SKM-1 (cell line): ENCODE results near the gene MYO7A.
A peak's percentile ranks its signal among the peaks of the same experiment; 100 is the strongest.

Experiments used
- DNase-seq: peaks from one replicate; lab custom pipeline; 2025; ENCODE audit not compliant: unreplicated experiment; lab: John Stamatoyannopoulos, UW

Gene MYO7A

DNA sequence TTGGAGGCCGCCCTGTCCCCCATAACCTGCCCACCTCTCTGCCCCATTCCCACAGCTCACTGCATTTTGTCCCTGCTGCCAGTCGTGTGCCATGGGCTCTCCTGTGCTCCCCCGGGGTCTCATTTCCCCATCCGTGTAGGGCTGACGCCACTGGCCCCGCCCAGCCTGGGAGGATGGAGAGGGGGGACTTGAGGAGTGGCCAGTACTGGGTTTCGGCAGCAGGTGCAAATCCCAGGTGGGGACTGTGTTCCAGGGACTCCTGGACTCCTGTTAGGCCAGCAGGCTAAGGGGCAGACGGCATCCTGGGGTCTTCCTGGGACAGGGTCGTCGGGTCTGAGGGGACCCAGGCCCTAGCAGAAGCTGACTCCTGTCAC lies 1.2 kb upstream of the MYO7A start:
- no peak for DNase-seq

DNA sequence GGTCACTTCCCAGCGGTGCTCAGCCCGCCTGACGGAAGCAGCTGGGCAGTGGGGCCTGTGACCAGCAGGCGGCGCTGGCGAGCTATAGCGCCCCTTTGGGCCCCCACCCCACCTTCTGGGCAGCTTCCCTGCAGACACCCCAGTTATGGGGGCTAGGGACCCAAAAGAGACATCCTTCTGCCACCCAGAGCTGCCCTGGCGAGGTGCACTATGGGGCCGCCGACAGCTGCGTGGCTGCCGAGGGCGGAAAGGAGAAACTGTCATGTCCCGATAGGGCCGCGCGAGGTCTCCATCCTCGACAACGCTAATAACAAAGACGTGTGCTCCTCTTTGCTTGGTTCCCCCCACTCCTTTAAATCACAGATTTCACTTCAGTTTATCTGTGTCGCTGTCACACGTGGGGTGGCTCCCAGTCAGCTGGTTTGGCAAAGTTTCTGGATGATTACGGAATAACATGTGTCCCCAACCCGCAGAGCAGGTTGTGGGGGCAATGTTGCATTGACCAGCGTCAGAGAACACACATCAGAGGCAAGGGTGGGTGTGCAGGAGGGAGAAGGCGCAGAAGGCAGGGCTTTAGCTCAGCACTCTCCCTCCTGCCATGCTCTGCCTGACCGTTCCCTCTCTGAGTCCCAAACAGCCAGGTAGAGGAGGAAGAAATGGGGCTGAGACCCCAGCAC lies 673 bp upstream of the MYO7A start:
- peak; percentile 16 for DNase-seq

DNA sequence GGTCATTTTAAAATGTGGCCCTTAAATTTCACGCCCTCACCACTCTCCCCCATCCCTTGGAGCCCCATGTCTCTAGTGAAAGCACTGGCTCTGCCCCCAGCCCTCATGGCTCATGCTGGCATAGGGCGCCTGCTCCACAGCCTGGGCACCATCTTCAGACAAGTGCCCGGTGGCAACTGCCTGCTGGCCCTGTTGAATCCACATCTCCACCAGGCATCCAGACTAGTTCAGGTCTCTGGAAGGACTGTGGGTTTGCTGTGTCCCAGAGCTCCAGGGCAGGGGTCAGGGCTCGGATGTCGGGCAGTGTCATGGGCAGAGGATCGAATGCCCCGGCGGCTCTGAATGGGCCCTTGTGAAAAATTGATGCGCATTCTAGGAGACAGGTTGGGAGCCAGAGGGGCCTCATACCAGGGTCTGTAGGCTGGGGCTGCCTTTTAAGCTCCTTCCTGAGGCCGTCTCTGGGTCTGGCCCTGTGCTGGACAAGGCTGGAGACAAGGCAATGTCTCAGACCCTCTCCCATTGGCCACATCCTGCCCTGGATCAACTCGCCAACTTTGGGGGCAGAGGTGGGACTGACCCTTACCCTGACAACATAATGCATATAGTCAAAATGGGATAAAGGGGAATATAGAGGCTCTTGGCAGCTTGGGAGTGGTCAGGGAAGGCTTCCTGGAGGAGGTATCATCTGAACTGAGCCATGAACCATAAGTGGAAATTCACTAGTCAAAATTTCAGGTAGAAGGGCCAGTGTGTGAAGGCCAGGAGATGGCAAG lies 1.2 kb downstream of the MYO7A start:
- DNase-seq: no peak

DNA sequence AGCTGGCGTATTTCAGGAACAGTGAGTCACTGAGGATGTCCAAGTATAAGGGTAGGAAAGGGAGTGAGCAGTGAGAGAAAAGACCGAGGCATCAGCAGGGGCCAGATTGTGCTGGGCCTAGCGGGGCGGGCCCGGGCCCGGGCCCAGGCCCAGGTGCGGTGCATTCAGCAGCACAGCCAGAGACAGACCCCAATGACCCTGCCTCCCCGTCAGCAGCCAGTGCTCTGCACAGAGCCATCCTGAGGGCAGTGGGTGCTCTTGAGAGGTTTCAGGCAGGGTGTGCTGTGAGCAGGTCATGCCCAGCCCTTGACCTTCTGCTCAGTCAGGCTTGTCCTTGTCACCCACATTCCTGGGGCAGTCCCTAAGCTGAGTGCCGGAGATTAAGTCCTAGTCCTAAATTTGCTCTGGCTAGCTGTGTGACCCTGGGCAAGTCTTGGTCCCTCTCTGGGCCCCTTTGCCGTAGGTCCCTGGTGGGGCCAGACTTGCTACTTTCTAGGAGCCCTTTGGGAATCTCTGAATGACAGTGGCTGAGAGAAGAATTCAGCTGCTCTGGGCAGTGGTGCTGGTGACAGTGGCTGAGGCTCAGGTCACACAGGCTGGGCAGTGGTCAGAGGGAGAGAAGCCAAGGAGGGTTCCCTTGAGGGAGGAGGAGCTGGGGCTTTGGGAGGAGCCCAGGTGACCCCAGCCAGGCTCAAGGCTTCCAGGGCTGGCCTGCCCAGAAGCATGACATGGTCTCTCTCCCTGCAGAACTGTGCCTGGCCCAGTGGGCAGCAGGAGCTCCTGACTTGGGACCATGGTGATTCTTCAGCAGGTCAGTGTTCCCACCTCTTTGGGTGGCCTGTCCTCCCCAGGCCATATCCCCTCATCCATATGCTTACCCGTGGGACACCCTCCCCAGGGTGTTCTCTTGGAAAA lies 2.1 kb downstream of the MYO7A start:
- DNase-seq: no peak

DNA sequence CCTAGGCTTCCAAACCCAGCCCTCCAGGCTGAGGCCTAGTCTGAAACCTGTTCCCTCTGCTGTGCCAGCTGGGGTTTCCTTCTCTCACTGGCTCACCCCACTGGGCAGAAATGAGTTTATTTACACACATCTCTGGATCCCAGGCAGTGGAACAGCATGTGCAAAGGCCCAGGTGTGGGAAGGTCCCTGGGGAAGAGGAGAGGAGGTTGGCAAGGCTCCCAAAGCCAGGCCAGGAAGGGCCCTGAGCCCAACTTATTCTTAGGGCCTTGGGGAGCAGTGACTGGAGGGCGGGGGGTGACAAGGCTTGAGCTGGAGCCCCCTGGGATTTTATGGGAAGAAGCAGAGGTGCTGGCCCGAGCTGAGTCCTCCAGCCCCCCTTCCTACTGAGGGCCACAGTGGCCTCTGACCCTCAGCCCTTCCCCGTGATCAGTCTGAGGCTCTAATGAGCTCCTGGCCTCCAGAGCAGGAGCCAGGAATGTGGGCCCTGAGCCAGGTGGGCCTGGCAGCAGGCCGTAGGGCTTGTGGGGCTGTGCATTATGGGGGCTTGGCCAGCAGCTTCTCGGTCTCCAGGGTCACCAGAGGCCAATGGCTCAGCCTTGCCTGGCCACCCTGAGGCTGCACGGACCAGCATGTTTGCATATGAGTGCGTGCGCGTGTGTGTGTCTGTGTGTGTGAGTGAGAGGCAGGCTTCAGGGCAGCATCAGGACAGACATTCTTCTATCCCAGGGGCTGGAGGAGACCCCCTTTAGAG lies 2.9 kb downstream of the MYO7A start:
- DNase-seq: no peak

DNA sequence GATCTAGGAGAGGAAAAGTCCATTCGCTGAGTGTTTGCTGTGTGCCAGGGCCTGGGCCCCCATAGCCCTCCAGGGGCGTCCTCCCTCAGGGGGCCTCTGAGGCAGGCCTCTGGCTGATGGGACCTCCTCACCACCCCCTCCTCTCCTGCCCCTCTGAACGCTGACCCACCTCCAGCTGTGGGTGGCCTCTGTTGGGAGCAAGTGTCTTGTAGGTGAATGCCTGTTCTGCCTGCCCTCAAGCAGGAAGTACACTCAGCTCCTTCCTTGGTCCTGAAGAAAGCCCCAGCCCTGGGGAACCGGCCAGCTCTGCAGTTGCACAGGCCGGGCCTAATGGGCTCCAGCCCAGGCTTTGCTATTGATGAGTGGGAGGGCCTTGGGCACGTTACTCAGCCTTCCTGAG lies 3.5 kb downstream of the MYO7A start:
- no peak for DNase-seq

DNA sequence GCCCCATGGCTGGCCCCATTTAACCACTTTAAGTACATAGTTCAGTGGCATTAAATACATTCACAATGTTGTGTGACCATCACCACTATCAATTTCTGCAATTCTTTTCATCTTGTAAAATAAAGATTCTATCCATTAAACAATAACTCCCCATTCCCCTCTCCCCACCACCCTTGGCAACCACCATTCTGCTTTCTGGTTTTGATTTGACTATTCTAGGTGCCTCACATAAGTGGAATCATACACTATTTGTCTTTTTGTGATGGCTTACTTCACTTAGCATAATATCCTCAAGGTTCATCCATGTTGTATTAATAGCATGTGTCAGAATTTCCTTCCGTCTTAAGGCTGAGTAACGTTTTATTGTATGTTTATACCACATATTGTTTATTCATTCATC lies 7.0 kb downstream of the MYO7A start:
- no peak for DNase-seq

DNA sequence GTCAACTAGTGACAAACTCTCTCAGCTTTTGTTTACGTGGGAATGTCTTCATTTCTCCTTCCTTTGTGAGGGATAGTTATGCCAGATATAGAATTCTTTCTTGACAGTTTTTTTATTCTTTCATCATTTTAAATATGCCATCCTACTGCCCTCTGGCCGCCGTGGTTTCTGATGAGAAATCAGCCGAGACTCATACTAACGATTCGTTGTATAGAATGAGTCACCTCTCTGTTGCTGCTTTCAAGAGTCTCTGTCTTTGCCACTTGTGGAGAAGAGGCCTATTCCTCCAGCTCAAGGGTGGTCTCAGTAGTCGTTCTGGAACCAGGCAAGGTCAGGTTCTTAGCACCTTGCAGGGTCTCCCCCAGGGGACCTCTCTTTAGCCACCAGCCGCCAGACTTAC lies 8.0 kb downstream of the MYO7A start:
- no peak for DNase-seq

DNA sequence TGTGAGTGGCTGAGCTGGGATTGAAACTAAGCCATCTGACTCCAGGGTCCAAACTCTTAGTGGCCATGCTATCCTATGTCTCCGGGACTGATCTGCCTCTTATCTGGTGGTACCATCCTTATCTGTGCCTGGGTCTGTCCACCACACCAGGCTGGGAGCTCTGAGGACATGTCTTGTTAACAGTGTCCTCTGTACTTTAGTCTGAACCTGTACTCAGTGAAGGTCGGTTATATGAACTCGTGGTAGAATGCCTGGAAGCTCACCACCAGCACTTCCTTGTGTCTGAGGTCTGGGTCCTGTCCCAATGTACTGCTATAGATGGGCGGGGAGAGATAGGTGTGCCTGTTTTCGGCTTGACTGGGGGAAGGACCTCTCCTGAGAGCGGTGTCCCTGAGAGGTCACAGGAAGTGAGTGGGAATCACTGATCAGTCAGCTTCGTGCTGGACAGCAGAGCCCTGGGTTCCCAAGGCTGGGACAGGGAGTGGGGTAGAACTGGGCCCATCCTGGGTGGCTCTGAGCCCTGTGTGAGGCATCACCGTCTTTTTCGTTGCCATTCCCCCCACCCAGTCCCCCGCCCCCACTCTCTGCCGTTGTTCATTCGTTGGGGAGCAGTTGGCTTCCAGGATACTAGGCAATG lies 8.9 kb downstream of the MYO7A start:
- no peak for DNase-seq

DNA sequence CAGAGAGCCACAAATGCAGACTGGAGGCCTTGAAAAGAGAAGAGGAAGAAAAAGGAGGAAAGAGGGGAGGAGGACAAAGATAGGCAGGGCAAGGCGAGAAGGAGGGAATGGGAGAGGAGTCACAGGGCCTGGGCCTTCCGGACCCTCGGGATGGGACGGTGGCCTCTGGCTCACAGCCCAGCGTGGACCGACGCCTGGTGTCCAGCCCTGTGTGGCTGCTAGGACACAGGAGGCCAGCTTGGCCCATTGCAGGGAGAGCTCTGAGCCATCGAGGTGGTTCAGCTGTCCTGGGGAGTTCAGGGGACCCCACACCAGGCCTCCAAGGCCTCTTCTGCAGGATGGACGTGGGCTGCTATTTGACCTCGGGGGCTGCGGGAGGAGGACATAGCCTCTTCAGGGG lies 9.4 kb downstream of the MYO7A start:
- DNase-seq: no peak

DNA sequence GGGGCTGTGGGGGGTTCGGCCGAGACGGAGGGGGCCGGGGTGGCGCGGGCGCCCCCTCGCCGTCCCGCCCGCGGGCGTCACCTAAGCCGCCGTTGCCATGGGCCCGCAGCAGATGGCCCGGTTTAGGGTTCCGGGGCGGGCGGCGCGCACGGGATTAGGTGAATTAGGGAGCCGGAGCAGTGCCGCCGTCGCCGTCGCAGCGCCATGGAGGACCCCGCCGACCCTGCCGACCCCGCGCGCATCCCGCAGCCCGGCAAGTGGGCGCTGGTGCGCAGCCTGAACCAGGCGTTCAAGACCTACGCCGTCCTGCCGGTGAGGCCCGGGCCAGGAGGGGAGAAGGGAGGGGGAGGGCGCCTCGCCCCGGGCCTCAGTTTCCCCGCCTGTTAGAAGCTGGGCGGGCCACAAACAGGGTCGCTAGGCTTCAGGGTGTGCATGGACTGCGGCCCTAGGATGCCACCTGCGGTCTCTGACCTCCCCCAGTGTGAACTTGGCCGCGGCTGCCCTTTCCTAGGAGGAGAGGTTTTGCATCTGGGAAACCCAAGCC lies 10.1 kb downstream of the MYO7A start:
- DNase-seq: no peak

DNA sequence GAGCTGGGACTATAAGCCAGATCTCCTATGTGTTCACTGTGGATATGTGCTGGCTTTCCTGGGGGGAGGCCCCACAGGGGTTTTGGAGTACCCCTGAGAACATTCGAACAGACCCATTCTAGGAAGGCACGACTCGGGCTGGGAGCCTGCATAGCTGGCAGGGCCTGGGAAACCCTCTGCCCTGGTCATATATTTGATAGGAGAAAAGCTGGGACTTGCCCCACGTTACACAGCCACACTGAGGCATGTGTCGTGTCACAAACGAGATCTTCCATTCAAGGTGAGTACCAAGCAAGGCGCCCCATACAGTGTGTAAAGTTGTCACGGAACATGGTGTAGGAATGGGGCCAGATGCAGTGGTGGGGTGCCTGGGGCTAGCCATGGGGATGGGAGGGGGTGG lies 11.2 kb downstream of the MYO7A start:
- DNase-seq: no peak

DNA sequence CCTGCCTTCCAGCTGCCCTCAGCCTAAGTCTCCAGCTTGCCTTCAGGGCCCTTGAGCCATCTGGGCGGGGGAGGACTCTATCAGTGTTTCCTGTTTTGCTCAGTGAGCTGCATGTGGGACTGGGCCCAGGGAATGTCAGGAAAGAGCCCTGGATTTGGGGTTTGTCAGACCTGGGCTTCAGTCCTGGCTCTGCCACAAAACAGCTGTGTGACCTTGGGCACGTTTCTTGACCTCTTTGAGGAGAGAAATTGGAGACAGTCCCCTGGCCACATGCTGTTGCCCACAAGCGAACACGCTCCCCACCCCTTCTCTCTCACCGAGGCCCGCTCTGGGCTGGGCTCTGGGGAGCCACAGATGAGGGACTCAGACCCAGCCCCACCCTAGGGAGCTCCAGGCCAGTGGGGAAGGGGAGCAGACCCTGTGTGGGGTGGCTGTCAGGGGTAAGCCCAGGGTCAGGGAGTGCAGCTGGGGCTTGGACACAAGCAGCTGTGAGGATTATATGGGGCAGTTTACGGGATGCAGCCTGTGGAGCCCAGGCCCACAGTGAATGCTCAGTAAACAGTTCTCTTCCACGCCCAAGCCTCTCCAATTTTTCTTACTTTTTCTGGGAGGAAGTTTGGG lies 12.3 kb downstream of the MYO7A start:
- DNase-seq: no peak

DNA sequence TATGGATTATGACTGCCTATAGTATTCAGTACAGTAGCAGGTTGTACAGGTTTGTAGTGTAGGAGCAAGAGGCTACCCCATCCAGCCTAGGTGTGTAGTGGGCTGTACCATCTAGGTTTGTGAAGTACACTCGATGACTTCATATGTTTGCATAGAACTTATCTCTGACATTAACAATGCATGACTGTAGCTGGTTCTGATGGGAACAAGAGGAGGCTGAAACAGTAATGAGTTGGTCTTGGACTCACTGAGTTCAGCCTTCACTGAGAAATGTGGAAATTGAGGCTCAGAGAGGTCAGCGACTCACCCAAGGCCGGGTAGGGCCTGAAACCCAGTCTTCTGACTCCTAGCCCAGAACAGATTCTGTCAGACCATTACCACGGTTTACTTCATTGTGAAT lies 13.0 kb downstream of the MYO7A start:
- no peak for DNase-seq

DNA sequence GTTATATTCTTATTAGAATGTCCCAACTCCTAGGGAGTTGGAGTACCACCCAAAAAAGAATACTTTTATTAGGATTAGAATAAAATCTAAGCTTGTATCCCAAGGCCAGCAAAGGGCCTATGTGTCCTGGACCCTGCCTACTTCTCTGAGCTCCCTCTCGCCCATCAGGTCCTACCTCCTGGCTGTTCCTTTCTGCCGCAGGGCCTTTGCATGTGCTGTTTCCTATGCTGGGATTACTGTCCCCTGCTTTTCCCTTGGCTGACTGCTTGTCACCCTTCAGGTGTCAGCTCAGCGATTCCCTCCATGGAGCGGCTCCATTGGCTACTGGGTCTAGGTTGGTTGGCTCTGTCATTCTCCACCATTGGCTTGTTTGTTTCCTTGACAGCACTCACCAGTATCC lies 13.4 kb downstream of the MYO7A start:
- DNase-seq: no peak

DNA sequence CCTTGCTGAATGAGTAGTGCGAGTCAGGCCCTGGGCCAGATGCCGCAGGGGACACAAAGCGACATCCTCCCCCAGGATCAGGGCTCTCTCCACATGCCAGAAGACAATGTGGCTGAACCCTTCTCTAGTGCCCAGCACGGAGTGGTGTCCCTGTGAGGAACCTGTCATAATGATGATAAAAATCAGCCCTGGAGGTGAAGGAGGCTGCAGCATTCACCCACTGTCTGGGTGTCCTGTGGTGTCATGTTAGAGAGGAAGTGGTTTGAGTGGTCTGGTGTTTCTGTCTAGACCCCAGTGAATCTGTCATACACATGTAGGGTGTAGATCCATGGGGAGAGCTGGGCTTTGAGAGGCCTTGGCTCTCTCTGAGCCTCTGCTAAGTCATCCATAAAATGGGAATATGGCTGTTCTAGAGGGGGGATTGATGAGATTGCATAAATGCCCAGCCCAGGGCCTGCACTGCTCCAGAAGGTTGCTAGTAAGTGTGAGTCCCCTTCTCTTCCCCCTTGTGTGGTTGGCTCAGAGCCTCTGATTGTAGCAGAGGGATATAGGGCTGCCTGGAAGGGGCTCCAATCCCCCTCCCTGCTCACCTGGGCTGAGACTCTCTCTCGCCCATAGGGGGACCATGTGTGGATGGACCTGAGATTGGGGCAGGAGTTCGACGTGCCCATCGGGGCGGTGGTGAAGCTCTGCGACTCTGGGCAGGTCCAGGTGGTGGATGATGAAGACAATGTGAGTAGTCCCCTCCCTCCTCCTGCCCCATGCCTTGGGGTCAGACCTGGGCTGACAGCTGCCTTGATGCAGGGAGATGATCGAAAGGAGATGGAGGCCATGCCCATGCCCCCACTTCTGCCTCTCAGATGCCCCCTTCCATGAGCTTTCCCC lies 14.3 kb downstream of the MYO7A start:
- DNase-seq: peak; percentile 15

DNA sequence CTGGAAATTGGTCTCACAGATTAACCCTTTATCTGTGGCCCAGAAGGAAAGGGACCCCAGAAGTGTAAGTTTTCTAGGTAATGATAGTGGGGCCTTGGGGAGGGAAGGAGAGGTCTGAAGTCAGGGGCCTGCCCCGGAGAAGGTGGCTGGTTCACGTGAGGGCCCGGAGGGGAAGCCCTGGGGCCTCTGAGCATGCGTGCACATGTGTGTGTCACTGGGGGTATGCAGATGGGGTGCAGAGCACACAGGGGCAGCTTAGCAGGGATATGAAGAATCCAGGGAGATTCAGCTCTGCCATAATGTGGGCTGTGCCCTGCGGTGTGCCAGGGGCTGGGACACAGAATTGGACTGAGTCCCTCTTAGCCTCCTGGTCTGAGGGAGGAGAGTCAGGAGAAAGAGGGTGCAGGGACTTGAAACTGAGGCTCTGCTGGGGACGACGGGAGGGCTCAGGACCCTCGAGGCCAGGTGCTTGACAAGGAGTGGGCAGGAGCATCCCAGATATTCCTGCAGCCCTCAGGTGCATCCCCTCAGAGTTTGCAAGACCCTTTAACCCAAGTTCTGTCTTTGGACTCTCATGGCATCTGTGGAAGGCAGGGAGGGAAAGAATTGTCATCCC lies 15.5 kb downstream of the MYO7A start:
- no peak for DNase-seq

DNA sequence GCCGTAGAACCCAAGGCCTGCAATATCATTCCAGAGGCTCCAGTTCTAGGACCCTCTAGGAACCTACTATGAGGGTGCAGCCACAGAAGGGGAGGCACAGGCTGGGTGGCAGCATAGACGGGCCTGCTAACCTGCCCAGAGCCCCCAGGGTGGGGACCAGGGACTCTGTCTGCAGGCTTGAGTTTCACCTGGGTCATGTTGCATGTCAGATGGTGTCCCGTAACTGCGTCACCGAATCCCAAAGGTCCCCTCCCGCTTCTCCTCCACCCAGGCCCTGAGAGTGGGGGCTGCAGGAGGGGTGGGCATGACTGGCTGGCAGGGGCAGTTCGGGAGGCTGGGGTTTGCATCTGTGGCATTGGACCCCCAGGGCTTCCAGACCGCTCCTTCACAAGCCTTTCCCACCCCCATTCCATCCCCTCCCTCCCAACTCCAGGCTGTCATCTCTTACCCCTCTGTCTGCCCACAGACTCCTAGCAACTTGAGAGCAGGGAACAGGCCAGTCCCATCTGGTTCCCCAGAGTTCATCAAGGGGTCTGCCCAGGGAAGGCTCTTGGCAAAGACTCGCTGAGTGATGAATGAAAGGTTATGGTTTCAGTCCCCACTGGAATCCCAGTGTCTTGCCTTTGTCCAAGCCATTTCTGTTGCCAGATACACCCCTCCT lies 16.3 kb downstream of the MYO7A start:
- DNase-seq: no peak
